DOHH2 (cell line): Measurements from ENCODE around the gene RCVRN.

Experiments
- EZH2phosphoT487 ChIP-seq: fragments of 200-600 bp; sonication (generic); IDR thresholded peaks from 2 replicates; pipeline ENCODE4 v1.6.1; 2017; ENCODE audit warnings: borderline replicate concordance, mild to moderate bottlenecking, antibody characterized with exemption, low read length, moderate library complexity, mixed read lengths
- TF ChIP-seq, protein P1 (sequence below): fragments of 200-600 bp; sonication (generic); IDR thresholded peaks from one replicate; pipeline ENCODE4 v1.5.1; 2014; ENCODE audit warnings: antibody characterized with exemption, mild to moderate bottlenecking, low read depth, low read length; ENCODE audit not compliant: poor library complexity, severe bottlenecking

DNA sequence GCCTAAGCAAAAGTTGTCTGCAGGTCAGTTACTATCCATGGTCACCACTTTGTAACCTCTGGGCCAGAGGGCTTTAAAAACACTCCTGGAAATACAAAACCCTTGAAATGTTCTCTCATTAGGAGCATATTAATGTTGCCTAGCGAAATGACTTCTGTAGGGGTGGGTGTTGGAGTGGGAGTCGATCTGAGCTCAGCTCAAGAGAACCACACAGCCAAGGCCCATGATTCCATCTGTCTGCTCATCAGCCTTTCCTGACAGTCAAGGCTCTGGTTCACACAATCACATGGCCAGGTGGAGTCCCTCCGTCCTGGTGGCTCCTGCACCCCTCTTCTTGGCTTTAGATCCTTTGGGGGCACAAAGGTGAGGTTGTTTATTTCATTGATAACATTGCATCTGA is 26.7 kb downstream of the RCVRN start:
- TF ChIP-seq, protein P1, sequence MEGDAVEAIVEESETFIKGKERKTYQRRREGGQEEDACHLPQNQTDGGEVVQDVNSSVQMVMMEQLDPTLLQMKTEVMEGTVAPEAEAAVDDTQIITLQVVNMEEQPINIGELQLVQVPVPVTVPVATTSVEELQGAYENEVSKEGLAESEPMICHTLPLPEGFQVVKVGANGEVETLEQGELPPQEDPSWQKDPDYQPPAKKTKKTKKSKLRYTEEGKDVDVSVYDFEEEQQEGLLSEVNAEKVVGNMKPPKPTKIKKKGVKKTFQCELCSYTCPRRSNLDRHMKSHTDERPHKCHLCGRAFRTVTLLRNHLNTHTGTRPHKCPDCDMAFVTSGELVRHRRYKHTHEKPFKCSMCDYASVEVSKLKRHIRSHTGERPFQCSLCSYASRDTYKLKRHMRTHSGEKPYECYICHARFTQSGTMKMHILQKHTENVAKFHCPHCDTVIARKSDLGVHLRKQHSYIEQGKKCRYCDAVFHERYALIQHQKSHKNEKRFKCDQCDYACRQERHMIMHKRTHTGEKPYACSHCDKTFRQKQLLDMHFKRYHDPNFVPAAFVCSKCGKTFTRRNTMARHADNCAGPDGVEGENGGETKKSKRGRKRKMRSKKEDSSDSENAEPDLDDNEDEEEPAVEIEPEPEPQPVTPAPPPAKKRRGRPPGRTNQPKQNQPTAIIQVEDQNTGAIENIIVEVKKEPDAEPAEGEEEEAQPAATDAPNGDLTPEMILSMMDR = no peak
- TF ChIP-seq EZH2phosphoT487 = no peak
